B cell (primary cell): Measurements from ENCODE around the gene TRRAP. TPM values are rescaled to one million over a fixed set of nuclear protein-coding genes. Genes with fewer than 3 reads are reported as not detected.

Experiments used
- ATAC-seq: fragments of 200-7000 bp; cut with Tn5 transposase; one replicate; pipeline ENCODE4 v1.10.0; 2021; ENCODE audit warnings: low read depth, mild to moderate bottlenecking, moderate number of reproducible peaks, moderate library complexity
- CTCF ChIA-PET: fragments of 350-600 bp; sonication (Branson Sonifier 250); formaldehyde crosslinking; loops from one replicate; lab custom pipeline; 2021; ENCODE audit warnings: antibody characterized with exemption, inconsistent platforms; lab: Charles Lee
- POLR2A ChIA-PET: fragments of 350-600 bp; sonication (Branson Sonifier 250); formaldehyde crosslinking; loops from one replicate; lab custom pipeline; 2021; ENCODE audit warnings: antibody characterized with exemption; lab: Charles Lee
- DNase-seq: peaks from one replicate; pipeline ENCODE4 v3.0.0; 2013
- H2AFZ ChIP-seq: 2 replicates; pipeline ENCODE4 v1.6.1; 2012; ENCODE audit warnings: mild to moderate bottlenecking, low read depth, low read length; ENCODE audit not compliant: insufficient read depth, poor library complexity, severe bottlenecking
- H3K27ac ChIP-seq, 2 donors: 1 replicate in 1 of 2; 2 replicates in 1 of 2; pipeline ENCODE4 v1.5.1; 2012 to 2013; ENCODE audit warnings: low read length in 2 of 2, mild to moderate bottlenecking in 2 of 2, moderate library complexity in 1 of 2
- H3K27me3 ChIP-seq, 4 experiments: fragments of 200-600 bp in 1 of 4; sonication (generic) in 1 of 4; replicated peaks in 1 of 4; 1 replicate in 2 of 4; 2 replicates in 2 of 4; pipeline versions ENCODE4 v1.6.1 to v1.7.0; 2013 to 2016; ENCODE audit warnings: low read length in 3 of 4, mild to moderate bottlenecking in 2 of 4, mixed read lengths in 1 of 4, moderate library complexity in 1 of 4; ENCODE audit not compliant: insufficient read depth in 4 of 4, control insufficient read depth in 3 of 4; ENCODE audit errors: control extremely low read depth in 1 of 4
- H3K36me3 ChIP-seq, 2 experiments: replicated peaks in 1 of 2; 1 replicate in 1 of 2; 2 replicates in 1 of 2; pipeline versions ENCODE4 v1.6.1 to v1.7.1; 2013; ENCODE audit warnings: low read length in 1 of 2; ENCODE audit not compliant: insufficient read depth in 2 of 2, control insufficient read depth in 1 of 2; ENCODE audit errors: control extremely low read depth in 1 of 2, extremely low read depth in 1 of 2
- H3K4me1 ChIP-seq, 2 donors: fragments of 200-600 bp in 1 of 2; sonication (generic) in 1 of 2; 1 replicate in 1 of 2; 2 replicates in 1 of 2; pipeline versions ENCODE4 v1.5.1 to v1.6.1; 2013 to 2017; ENCODE audit warnings: low read length in 2 of 2; ENCODE audit not compliant: control insufficient read depth in 2 of 2, insufficient read depth in 2 of 2
- H3K4me2 ChIP-seq: replicated peaks from 2 replicates; pipeline ENCODE3; 2012; ENCODE audit warnings: mild to moderate bottlenecking, low read depth, low read length; ENCODE audit not compliant: poor library complexity, severe bottlenecking
- H3K4me3 ChIP-seq, 5 experiments: fragments of 200-600 bp in 1 of 5; sonication (generic) in 1 of 5; 1 replicate in 3 of 5; 2 replicates in 2 of 5; pipeline versions ENCODE4 v1.5.1 to v1.7.0; 2011 to 2016; ENCODE audit warnings: low read length in 4 of 5, mild to moderate bottlenecking in 4 of 5, low read depth in 2 of 5, control low read depth in 1 of 5, moderate library complexity in 1 of 5; ENCODE audit not compliant: insufficient read depth in 1 of 5; ENCODE audit errors: control extremely low read depth in 1 of 5, extremely low read depth in 1 of 5
- H3K79me2 ChIP-seq: fragments of 200-600 bp; sonication (generic); one replicate; pipeline ENCODE4 v1.6.0; 2016; ENCODE audit warnings: low read length; ENCODE audit not compliant: control insufficient read depth, insufficient read depth
- H3K9ac ChIP-seq: fragments of 200-600 bp; sonication (generic); 2 replicates; pipeline ENCODE4 v1.6.1; 2017; ENCODE audit warnings: mild to moderate bottlenecking, low read length, moderate library complexity
- H3K9me3 ChIP-seq, 3 donors: one replicate each; pipeline versions ENCODE4 v1.6.1 to v1.7.1; 2013; ENCODE audit warnings: low read length in 2 of 3; ENCODE audit not compliant: control insufficient read depth in 2 of 3, insufficient read depth in 1 of 3; ENCODE audit errors: control extremely low read depth in 1 of 3
- H4K20me1 ChIP-seq: 2 replicates; pipeline ENCODE4 v1.6.0; 2012; ENCODE audit warnings: mild to moderate bottlenecking, low read length; ENCODE audit not compliant: insufficient read depth, control insufficient read depth, poor library complexity, severe bottlenecking
- H3K27ac Mint-ChIP-seq: one replicate; pipeline ENCODE4 v1.8.0; 2021; ENCODE audit warnings: mixed read lengths
- H3K27me3 Mint-ChIP-seq: one replicate; pipeline ENCODE4 v1.8.0; 2021; ENCODE audit warnings: mixed read lengths
- H3K4me1 Mint-ChIP-seq: one replicate; pipeline ENCODE4 v1.8.0; 2021; ENCODE audit warnings: mixed read lengths
- H3K4me3 Mint-ChIP-seq: one replicate; pipeline ENCODE4 v1.8.0; 2021; ENCODE audit warnings: mixed read lengths
- H3K9me3 Mint-ChIP-seq: one replicate; pipeline ENCODE4 v1.8.0; 2022; ENCODE audit warnings: mixed read lengths; ENCODE audit not compliant: insufficient read depth
- EZH2 ChIP-seq: IDR thresholded peaks from 2 replicates; pipeline ENCODE4 v1.6.1; 2012; ENCODE audit warnings: borderline replicate concordance, low read depth, mild to moderate bottlenecking, moderate library complexity, low read length; ENCODE audit not compliant: insufficient read depth, poor library complexity, severe bottlenecking
- WGBS: methylation state at CpG from one replicate; pipeline ENCODE4 v1.1.5; 2013; ENCODE audit warnings: missing lambda C conversion rate; ENCODE audit not compliant: insufficient coverage; 5-methylcytosine and 5-hydroxymethylcytosine counted together
- intact Hi-C: fragments of 100-400 bp; cut with micrococcal nuclease; formaldehyde crosslinking; loops from one replicate; pipeline ENCODE4 v1.10.0; 2022
- polyA plus RNA-seq: library from polyadenylated mRNA; depleted of rRNA; stranded (reverse); fragments of >200 nt; gene quantifications from 2 replicates; pipeline ENCODE4 v1.2.3, GENCODE V29; 2012
- total RNA-seq, 2 donors: library from RNA; stranded (reverse); fragments of 120-200 nt in 1 of 2; gene quantifications; 1 replicate in 1 of 2; 2 replicates in 1 of 2; pipeline versions ENCODE4 v1.2.3 to v1.2.4, GENCODE V29; 2013 to 2022
- TF ChIP-seq, protein P1 (sequence below): fragments of 200-600 bp; IDR thresholded peaks from one replicate; pipeline ENCODE4 v1.8.0; 2022; ENCODE audit warnings: antibody characterized with exemption, mild to moderate bottlenecking

Gene TRRAP
- total and polyA plus RNA-seq, 2 donors (not counting 1 experiment from before 2014, with no cell fraction given), result 25.4 to 102 TPM

GRCh38 chr7:98836811-98837629 lies 41.3 kb upstream of the TRRAP start:
- intact Hi-C loops, result no loop called here
- TF ChIP-seq EZH2, result no peak
- TF ChIP-seq, protein P1, sequence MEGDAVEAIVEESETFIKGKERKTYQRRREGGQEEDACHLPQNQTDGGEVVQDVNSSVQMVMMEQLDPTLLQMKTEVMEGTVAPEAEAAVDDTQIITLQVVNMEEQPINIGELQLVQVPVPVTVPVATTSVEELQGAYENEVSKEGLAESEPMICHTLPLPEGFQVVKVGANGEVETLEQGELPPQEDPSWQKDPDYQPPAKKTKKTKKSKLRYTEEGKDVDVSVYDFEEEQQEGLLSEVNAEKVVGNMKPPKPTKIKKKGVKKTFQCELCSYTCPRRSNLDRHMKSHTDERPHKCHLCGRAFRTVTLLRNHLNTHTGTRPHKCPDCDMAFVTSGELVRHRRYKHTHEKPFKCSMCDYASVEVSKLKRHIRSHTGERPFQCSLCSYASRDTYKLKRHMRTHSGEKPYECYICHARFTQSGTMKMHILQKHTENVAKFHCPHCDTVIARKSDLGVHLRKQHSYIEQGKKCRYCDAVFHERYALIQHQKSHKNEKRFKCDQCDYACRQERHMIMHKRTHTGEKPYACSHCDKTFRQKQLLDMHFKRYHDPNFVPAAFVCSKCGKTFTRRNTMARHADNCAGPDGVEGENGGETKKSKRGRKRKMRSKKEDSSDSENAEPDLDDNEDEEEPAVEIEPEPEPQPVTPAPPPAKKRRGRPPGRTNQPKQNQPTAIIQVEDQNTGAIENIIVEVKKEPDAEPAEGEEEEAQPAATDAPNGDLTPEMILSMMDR, result peak; percentile 28
- Histone ChIP-seq H3K4me1 (no peaks in the 10 kb centered on the region), H3K4me3 (no peak overlapping the region), H3K27ac (no peak overlapping the region), H3K4me2 (no peak overlapping the region), H3K79me2 (no peaks in the 10 kb centered on the region), H3K9me3 (peaks cover 0 to under 1% (median 0%) of the 10 kb centered on the region in 3 donors), H2AFZ (no peak overlapping the region), H3K27me3 (peaks cover 0 to 3% (median 0%) of the 10 kb centered on the region in 4 experiments), H3K9ac (no peak overlapping the region), H4K20me1 (no peaks in the 10 kb centered on the region), H3K36me3 (no peaks in the 10 kb centered on the region)
- no peaks in the 10 kb centered on the region for H3K9me3 Mint-ChIP-seq
- ChIA-PET POLR2A (no interaction called here), CTCF (interaction anchor here (0.6 to 1.9 kb wide), 6 partner anchors 9 to 404 kb away, joined by 3 to 6 read pairs (median 4); no protein-coding TSS in a partner anchor)
- DNase-seq, result peak; percentile 23
- no peaks in the 10 kb centered on the region for H3K4me1 Mint-ChIP-seq
- ATAC-seq, result no peak
- 28% methylated on average over 4 of the region's 10 CpGs for whole genome bisulfite sequencing
- no peak overlapping the region for H3K27ac Mint-ChIP-seq
- H3K27me3 Mint-ChIP-seq, result peaks cover 25% of the 10 kb centered on the region
- H3K4me3 Mint-ChIP-seq, result no peak overlapping the region

DNA sequence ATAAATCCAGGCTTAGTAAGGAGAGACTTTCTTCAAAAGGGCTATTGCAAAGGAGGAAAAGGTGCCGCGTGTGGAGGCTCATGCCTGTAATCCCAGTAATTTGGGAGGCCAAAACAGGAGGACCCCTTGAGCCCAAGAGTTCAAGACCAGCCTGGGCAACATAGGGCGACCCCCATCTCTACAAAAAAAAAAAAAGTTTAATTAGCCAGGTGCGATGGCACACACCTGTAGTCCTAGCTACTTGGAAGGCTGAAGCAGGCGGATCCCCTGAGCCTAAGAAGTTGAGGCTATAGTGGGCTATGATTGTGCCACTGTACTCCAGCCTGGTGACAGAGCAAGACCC lies 40.7 kb upstream of the TRRAP start:
- DNase-seq (no peak), ATAC-seq (no peak)
- no peak overlapping the region for H3K4me2 ChIP-seq
- no peak overlapping the region for H2AFZ ChIP-seq
- no peaks in the 10 kb centered on the region for H3K4me1 ChIP-seq
- H3K79me2 ChIP-seq, result no peaks in the 10 kb centered on the region
- Mint-ChIP-seq H3K27ac (no peak overlapping the region), H3K9me3 (no peaks in the 10 kb centered on the region), H3K27me3 (peaks cover 25% of the 10 kb centered on the region), H3K4me1 (no peaks in the 10 kb centered on the region), H3K4me3 (no peak overlapping the region)
- H3K36me3 ChIP-seq, result no peaks in the 10 kb centered on the region
- no peaks in the 10 kb centered on the region for H4K20me1 ChIP-seq
- 60% methylated on average over 3 of the region's 5 CpGs for WGBS
- TF ChIP-seq EZH2, result no peak
- TF ChIP-seq, protein P1, result no peak
- ChIA-PET POLR2A (no interaction called here), CTCF (interaction anchor here (0.8 to 1.6 kb wide), 3 partner anchors 8 to 405 kb away, joined by 3 to 6 read pairs (median 4); no protein-coding TSS in a partner anchor)
- H3K4me3 ChIP-seq, result no peak overlapping the region
- intact Hi-C loops, result no loop called here
- H3K9ac ChIP-seq, result no peak overlapping the region
- H3K27me3 ChIP-seq, result peaks cover 0 to 3% (median 0%) of the 10 kb centered on the region in 4 experiments
- H3K27ac ChIP-seq, result no peak overlapping the region
- H3K9me3 ChIP-seq, result no peaks in the 10 kb centered on the region
